HFFc6 (cell line): ENCODE results near the gene HOXB7. TPM values are rescaled to one million over a fixed set of nuclear protein-coding genes. Genes with fewer than 3 reads are reported as not detected.

Experiments
- DNase-seq: peaks from one replicate; pipeline ENCODE4 v3.0.0-alpha.2; 2018
- H3K27ac Mint-ChIP-seq: 2 replicates; pipeline ENCODE4 v1.8.0; 2020; ENCODE audit warnings: mild to moderate bottlenecking, mixed read lengths
- H3K27me3 Mint-ChIP-seq: 2 replicates; pipeline ENCODE4 v1.8.0; 2021; ENCODE audit warnings: mild to moderate bottlenecking, moderate library complexity, mixed read lengths; ENCODE audit not compliant: insufficient read depth
- H3K36me3 Mint-ChIP-seq: 2 replicates; pipeline ENCODE4 v1.8.0; 2021; ENCODE audit warnings: low read depth, mixed read lengths
- H3K4me1 Mint-ChIP-seq: 2 replicates; pipeline ENCODE4 v1.8.0; 2020; ENCODE audit warnings: low read depth, mixed read lengths
- H3K4me3 Mint-ChIP-seq: 2 replicates; pipeline ENCODE4 v1.8.0; 2020; ENCODE audit warnings: mild to moderate bottlenecking, moderate library complexity, mixed read lengths
- H3K9me3 Mint-ChIP-seq: 2 replicates; pipeline ENCODE4 v1.8.0; 2020; ENCODE audit warnings: mild to moderate bottlenecking, mixed read lengths
- CTCF ChIP-seq: fragments of 200-600 bp; sonication (generic); IDR thresholded peaks from 2 replicates; pipeline ENCODE4 v1.5.0; 2021; ENCODE audit warnings: antibody characterized with exemption, mild to moderate bottlenecking
- total RNA-seq, 6 experiments: library from RNA; stranded (reverse); fragmentation: NEBNext Ultra II Directional; extraction: Animal tissue kit (Norgen Biotek cat#: 25700); gene quantifications; 2 replicates in 1 of 6; 3 replicates in 5 of 6; pipeline ENCODE4 v1.2.3, GENCODE V29; 2021

HOXB7 gene
- total RNA-seq, 6 experiments from 2014 or later = not detected

- Mint-ChIP-seq H3K36me3 (no peaks in the 10 kb centered on the region), H3K27ac (no peak overlapping the region), H3K9me3 (no peaks in the 10 kb centered on the region), H3K4me1 (peaks cover 15% of the 10 kb centered on the region; the same call in 1 of the 2 replicates), H3K27me3 (peaks cover 87% of the 10 kb centered on the region), H3K4me3 (no peak overlapping the region)
- no peak for DNase-seq
- TF ChIP-seq CTCF = no peak
Observed at GRCh38 chr17:48606892-48607614, 3.8 kb downstream of the HOXB7 start.

GRCh38 chr17:48605991-48606891, 4.6 kb downstream of the HOXB7 start:
- H3K36me3 Mint-ChIP-seq = no peaks in the 10 kb centered on the region
- peaks cover 15% of the 10 kb centered on the region; the same call in 1 of the 2 replicates for H3K4me1 Mint-ChIP-seq
- H3K9me3 Mint-ChIP-seq = no peaks in the 10 kb centered on the region
- H3K27ac Mint-ChIP-seq = no peak overlapping the region
- peaks cover 90% of the 10 kb centered on the region for H3K27me3 Mint-ChIP-seq
- TF ChIP-seq CTCF = no peak
- no peak overlapping the region for H3K4me3 Mint-ChIP-seq
- no peak for DNase-seq

GRCh38 chr17:48605409-48605919, 5.4 kb downstream of the HOXB7 start:
- H3K27ac Mint-ChIP-seq = no peak overlapping the region
- no peak for TF ChIP-seq CTCF
- H3K36me3 Mint-ChIP-seq = no peaks in the 10 kb centered on the region
- peaks cover 10% of the 10 kb centered on the region; the same call in 1 of the 2 replicates for H3K4me1 Mint-ChIP-seq
- peaks cover 90% of the 10 kb centered on the region for H3K27me3 Mint-ChIP-seq
- H3K9me3 Mint-ChIP-seq = no peaks in the 10 kb centered on the region
- DNase-seq = no peak
- no peak overlapping the region for H3K4me3 Mint-ChIP-seq

GRCh38 chr17:48604770-48605329, 6.0 kb downstream of the HOXB7 start, which contains the start of gene HOXB6:
Gene HOXB6 (minus strand): TSS chr17:48604986. CDS start chr17:48598150, 6,836 bp downstream.
- Mint-ChIP-seq H3K9me3 (no peaks in the 10 kb centered on the region), H3K4me3 (no peak within 1 kb of the TSS), H3K27me3 (peaks cover 95% of the 10 kb centered on the region), H3K36me3 (no peaks in the 10 kb centered on the region), H3K27ac (no peak within 1 kb of the TSS), H3K4me1 (peaks cover 10% of the 10 kb centered on the region; the same call in 1 of the 2 replicates)
- DNase-seq = no peak
- no peak for TF ChIP-seq CTCF
